HG02763 (cell line): Measurements from ENCODE around the gene RSRC1.
"Not testable (repeated sequence)": the region's sequence is repeated elsewhere in the genome, so short reads cannot be mapped to it uniquely, and the experiment has no call there.

Experiments used
- ATAC-seq: cut with Tn5 transposase; IDR thresholded peaks from one replicate; pipeline ENCODE4 v1.9.1; 2021; ENCODE audit warnings: mild to moderate bottlenecking, moderate library complexity; ENCODE audit not compliant: unreplicated experiment

Gene RSRC1

GRCh38 chr3:158384019-158384418 is 274.1 kb downstream of the RSRC1 start:
- ATAC-seq, result no peak

- ATAC-seq, result no peak
These were observed 285.5 kb downstream of the RSRC1 start for GRCh38 chr3:158395421-158395820.

GRCh38 chr3:158402590-158402989 is 292.7 kb downstream of the RSRC1 start:
- no peak for ATAC-seq

GRCh38 chr3:158403013-158403412 is 293.1 kb downstream of the RSRC1 start:
- no peak for ATAC-seq

DNA sequence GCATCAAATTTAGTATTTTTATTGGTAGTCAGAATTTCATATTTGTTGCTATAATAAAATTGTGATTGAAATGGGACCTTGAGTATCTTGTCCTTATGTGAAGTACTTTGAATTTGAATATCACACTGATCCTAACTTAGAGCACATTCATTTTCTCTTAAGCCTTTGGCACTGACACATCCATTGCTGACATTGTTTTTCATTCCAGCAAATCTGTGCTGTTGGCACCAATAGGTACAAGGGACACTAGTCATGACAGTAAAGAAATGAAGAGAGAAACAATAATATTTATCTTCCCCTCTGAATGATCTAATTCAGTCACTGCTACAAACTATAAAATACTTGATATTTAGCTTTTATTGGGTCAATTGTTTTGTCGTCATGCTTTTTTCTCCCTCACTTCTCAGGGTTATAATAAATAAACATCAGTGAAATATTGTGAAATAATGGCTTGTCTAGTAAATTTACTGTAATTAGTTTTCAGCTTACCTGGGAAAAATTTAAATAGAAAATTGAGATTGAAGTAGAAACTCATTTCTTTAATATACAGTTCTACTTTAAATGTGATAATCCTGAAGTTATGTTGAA is 294.3 kb downstream of the RSRC1 start:
- no peak for ATAC-seq

- ATAC-seq, result no peak
These were observed 295.6 kb downstream of the RSRC1 start for GRCh38 chr3:158405507-158405906.

- no peak for ATAC-seq
These were observed 298.1 kb downstream of the RSRC1 start for GRCh38 chr3:158407844-158408517.

DNA sequence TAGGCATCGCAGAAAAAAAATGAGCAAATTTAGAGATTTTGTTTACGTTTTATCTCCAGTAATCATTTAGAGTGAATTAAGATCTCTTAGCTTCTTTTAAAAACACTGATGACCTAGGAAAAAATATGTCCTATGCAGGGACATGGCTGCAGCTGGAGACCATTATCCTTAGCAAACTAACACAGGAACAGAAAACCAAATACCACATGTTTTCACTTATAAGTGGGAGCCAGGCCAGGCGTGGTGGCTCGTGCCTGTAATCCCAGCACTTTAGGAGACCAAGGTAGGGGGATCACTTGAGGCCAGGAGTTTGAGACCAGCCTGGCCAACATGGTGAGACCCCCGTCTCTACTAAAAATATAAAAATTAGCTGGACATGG is 298.6 kb downstream of the RSRC1 start:
- not testable (repeated sequence) for ATAC-seq

DNA sequence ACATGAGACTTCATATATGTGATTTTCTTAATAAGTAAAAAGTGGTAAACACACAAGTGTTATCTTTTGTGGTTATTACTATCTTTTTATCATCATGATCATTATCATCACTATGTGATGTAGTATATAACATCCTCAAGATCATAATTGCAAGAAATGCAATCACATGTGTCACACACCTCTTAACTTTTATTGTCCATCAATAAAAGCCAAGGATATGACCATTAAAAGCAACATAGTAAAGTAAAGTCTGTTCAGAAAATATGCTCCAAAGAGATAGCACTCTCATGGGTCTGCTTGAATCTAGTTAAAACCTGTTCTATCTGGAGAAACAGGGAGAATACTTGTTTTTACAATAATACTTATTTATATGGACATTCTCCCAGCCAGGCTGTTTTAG is 308.1 kb downstream of the RSRC1 start:
- no peak for ATAC-seq

GRCh38 chr3:158419820-158420653 is 310.1 kb downstream of the RSRC1 start:
- ATAC-seq, result no peak

- peak; percentile 96 for ATAC-seq
These were observed 310.9 kb downstream of the RSRC1 start for GRCh38 chr3:158420654-158421396.

DNA sequence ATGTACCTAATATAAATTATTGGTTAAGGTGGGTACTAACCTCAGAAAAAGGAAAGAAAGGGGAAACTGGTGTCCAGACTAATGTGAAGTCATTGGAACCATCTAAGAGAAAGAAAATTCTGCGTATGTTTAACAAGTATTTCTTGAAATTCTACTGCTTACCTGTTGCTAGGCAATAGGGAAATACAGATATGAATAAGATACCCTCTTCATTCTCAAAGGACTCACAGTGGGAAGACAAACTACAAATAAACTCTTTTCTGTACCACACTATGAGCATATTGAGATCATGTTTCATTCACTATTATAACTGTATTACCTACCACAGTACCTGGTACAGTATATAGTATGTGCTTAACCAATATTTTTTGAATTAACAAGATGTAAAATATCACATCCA is 320.6 kb downstream of the RSRC1 start:
- no peak for ATAC-seq

DNA sequence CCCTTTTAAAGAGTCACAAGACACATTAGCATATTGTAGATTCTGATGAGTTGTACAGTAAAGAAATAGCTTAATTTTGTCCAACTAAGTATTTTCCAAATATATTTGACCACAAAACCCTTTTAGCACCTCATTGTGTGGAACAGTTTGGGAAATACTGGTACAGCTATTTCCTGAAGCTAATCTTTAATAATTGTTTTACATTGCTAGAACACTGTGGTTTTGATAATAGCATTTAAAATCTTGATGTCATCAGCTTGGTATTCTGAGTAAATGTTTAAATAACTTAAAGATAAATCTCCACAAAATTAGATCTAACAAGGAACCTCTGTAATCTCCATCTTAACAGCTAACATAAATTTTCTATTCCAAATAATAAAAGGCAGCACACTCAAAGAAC is 321.1 kb downstream of the RSRC1 start:
- no peak for ATAC-seq

- no peak for ATAC-seq
These were observed 321.9 kb downstream of the RSRC1 start for GRCh38 chr3:158431829-158432228.

- ATAC-seq, result peak; percentile 86
These were observed 324.6 kb downstream of the RSRC1 start for GRCh38 chr3:158434412-158435038.

GRCh38 chr3:158443632-158444031 is 333.7 kb downstream of the RSRC1 start:
- ATAC-seq, result peak; percentile 91

GRCh38 chr3:158447408-158447807 is 337.5 kb downstream of the RSRC1 start:
- no peak for ATAC-seq

GRCh38 chr3:158451405-158452055 is 341.6 kb downstream of the RSRC1 start:
- ATAC-seq, result no peak

- ATAC-seq, result no peak
These were observed 342.4 kb downstream of the RSRC1 start for GRCh38 chr3:158452334-158452733.

GRCh38 chr3:158453004-158453403 is 343.1 kb downstream of the RSRC1 start:
- ATAC-seq, result no peak
